ENCODE measurements around the gene POC1A. TPM values are rescaled to one million over a fixed set of nuclear protein-coding genes. Genes with fewer than 3 reads are reported as not detected.

POC1A gene
- polyA plus RNA-seq, 1 donor from 2014 or later, result 1.3 TPM

DNA sequence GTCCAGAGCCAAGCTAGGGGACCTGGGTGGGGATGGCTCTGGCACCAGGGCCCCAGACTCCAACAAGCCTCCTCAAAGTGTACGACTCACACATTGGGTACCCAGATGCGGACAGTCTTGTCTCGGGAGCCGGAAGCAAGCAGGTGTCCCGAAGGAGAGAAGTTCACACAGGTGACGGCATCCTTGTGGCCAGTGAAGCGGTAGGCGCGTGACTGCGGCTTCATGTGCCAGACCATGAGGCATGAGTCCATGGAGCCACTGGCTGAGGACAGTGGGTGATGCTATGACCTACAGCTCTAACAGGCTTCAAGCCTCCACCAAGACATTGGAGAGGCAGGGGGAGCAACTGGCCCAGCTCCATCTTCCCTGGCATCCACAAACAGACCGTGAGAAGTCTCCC lies 4.5 kb downstream of the POC1A start:
- TF ChIP-seq, protein P1, sequence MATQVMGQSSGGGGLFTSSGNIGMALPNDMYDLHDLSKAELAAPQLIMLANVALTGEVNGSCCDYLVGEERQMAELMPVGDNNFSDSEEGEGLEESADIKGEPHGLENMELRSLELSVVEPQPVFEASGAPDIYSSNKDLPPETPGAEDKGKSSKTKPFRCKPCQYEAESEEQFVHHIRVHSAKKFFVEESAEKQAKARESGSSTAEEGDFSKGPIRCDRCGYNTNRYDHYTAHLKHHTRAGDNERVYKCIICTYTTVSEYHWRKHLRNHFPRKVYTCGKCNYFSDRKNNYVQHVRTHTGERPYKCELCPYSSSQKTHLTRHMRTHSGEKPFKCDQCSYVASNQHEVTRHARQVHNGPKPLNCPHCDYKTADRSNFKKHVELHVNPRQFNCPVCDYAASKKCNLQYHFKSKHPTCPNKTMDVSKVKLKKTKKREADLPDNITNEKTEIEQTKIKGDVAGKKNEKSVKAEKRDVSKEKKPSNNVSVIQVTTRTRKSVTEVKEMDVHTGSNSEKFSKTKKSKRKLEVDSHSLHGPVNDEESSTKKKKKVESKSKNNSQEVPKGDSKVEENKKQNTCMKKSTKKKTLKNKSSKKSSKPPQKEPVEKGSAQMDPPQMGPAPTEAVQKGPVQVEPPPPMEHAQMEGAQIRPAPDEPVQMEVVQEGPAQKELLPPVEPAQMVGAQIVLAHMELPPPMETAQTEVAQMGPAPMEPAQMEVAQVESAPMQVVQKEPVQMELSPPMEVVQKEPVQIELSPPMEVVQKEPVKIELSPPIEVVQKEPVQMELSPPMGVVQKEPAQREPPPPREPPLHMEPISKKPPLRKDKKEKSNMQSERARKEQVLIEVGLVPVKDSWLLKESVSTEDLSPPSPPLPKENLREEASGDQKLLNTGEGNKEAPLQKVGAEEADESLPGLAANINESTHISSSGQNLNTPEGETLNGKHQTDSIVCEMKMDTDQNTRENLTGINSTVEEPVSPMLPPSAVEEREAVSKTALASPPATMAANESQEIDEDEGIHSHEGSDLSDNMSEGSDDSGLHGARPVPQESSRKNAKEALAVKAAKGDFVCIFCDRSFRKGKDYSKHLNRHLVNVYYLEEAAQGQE (IDR thresholded peaks at IDR 0.05; ENCODE audit: borderline replicate concordance), result no peak
- TF ChIP-seq EP300 (conservative IDR thresholded peaks at IDR 0.05; ENCODE audit: poor library complexity, severe bottlenecking) (no peak), SMC3 (conservative IDR thresholded peaks at IDR 0.05; ENCODE audit: poor library complexity) (no peak), RAD21 (conservative IDR thresholded peaks at IDR 0.05) (no peak), EZH2 (IDR thresholded peaks at IDR 0.05; ENCODE audit: borderline replicate concordance, insufficient read depth, low read length, poor library complexity, severe bottlenecking) (no peak), POLR2AphosphoS5 (IDR thresholded peaks at IDR 0.05) (no peak), MXI1 (conservative IDR thresholded peaks at IDR 0.05; ENCODE audit: poor library complexity, severe bottlenecking) (no peak), TAF1 (IDR thresholded peaks at IDR 0.05; ENCODE audit: low read depth) (no peak)
- TF ChIP-seq, protein P2, sequence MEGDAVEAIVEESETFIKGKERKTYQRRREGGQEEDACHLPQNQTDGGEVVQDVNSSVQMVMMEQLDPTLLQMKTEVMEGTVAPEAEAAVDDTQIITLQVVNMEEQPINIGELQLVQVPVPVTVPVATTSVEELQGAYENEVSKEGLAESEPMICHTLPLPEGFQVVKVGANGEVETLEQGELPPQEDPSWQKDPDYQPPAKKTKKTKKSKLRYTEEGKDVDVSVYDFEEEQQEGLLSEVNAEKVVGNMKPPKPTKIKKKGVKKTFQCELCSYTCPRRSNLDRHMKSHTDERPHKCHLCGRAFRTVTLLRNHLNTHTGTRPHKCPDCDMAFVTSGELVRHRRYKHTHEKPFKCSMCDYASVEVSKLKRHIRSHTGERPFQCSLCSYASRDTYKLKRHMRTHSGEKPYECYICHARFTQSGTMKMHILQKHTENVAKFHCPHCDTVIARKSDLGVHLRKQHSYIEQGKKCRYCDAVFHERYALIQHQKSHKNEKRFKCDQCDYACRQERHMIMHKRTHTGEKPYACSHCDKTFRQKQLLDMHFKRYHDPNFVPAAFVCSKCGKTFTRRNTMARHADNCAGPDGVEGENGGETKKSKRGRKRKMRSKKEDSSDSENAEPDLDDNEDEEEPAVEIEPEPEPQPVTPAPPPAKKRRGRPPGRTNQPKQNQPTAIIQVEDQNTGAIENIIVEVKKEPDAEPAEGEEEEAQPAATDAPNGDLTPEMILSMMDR (IDR thresholded peaks at IDR 0.05; ENCODE audit: poor library complexity, severe bottlenecking), result no peak
- H4K20me1 ChIP-seq (ENCODE audit: insufficient read depth), result no peaks in the 10 kb centered on the region
- H3K4me2 ChIP-seq (ENCODE audit: low read length), result no peak overlapping the region
- H3K27me3 ChIP-seq (ENCODE audit: insufficient read depth, low read depth, low read length), result no peaks in the 10 kb centered on the region
- no peak overlapping the region for H2AFZ ChIP-seq (ENCODE audit: low read depth, low read length)
- no peaks in the 10 kb centered on the region for H3K9me3 ChIP-seq (ENCODE audit: low read length)
- H3K9ac ChIP-seq (ENCODE audit: low read length), result no peak overlapping the region
- H3K36me3 ChIP-seq (ENCODE audit: insufficient read depth, low read length), result no peaks in the 10 kb centered on the region
- no peaks in the 10 kb centered on the region for H3F3A ChIP-seq (ENCODE audit: insufficient read depth, low read length, poor library complexity, severe bottlenecking)
- H3K4me3 ChIP-seq (ENCODE audit: low read length), result no peak overlapping the region
- no peaks in the 10 kb centered on the region for H3K9me2 ChIP-seq (ENCODE audit: insufficient read depth, low read length)
- H3K79me2 ChIP-seq (replicated peaks; ENCODE audit: insufficient read depth, low read length), result no peaks in the 10 kb centered on the region
- H3K27ac ChIP-seq (ENCODE audit: low read length), result no peak overlapping the region

- Histone ChIP-seq H3K4me2 (ENCODE audit: low read length) (no peak overlapping the region), H3K9me2 (ENCODE audit: insufficient read depth, low read length) (no peaks in the 10 kb centered on the region), H3K9me3 (ENCODE audit: low read length) (no peaks in the 10 kb centered on the region), H3K27ac (ENCODE audit: low read length) (no peak overlapping the region), H3K9ac (ENCODE audit: low read length) (no peak overlapping the region), H3K79me2 (replicated peaks; ENCODE audit: insufficient read depth, low read length) (no peaks in the 10 kb centered on the region), H3K36me3 (ENCODE audit: insufficient read depth, low read length) (no peaks in the 10 kb centered on the region), H3K27me3 (ENCODE audit: insufficient read depth, low read depth, low read length) (no peaks in the 10 kb centered on the region), H3F3A (ENCODE audit: insufficient read depth, low read length, poor library complexity, severe bottlenecking) (no peaks in the 10 kb centered on the region), H2AFZ (ENCODE audit: low read depth, low read length) (no peak overlapping the region), H4K20me1 (ENCODE audit: insufficient read depth) (no peaks in the 10 kb centered on the region), H3K4me3 (ENCODE audit: low read length) (no peak overlapping the region)
- TF ChIP-seq EP300 (conservative IDR thresholded peaks at IDR 0.05; ENCODE audit: poor library complexity, severe bottlenecking) (no peak), TAF1 (IDR thresholded peaks at IDR 0.05; ENCODE audit: low read depth) (no peak), MXI1 (conservative IDR thresholded peaks at IDR 0.05; ENCODE audit: poor library complexity, severe bottlenecking) (no peak), RAD21 (conservative IDR thresholded peaks at IDR 0.05) (no peak), POLR2AphosphoS5 (IDR thresholded peaks at IDR 0.05) (no peak), SMC3 (conservative IDR thresholded peaks at IDR 0.05; ENCODE audit: poor library complexity) (no peak)
- TF ChIP-seq, protein P2 (IDR thresholded peaks at IDR 0.05; ENCODE audit: poor library complexity, severe bottlenecking), result no peak
Measured at GRCh38 chr3:52149021-52149420, 5.2 kb downstream of the POC1A start.

All from neural cell (in vitro differentiated cells).